ENCODE results near the gene PUM1. TPM values are rescaled to one million over a fixed set of nuclear protein-coding genes. Genes with fewer than 3 reads are reported as not detected.
A peak's percentile ranks its signal among the peaks of the same experiment; 100 is the strongest.

Gene PUM1
- total RNA-seq (ENCODE audit: unreplicated experiment) = 188 TPM
- long read RNA-seq, full-length matches to known transcripts = 5 of 22 reads
- long read RNA-seq, partial matches to known transcripts = 4 of 22 reads
- long read RNA-seq, other reads (novel, unspliced or antisense) = 13 of 22 reads

- no peak for TF ChIP-seq CTCF (IDR thresholded peaks at IDR 0.05; ENCODE audit: partially characterized antibody, unreplicated experiment)
- Mint-ChIP-seq H3K27ac (ENCODE audit: unreplicated experiment) (peak within 1 kb of the TSS; percentile 100), H3K4me1 (ENCODE audit: low read depth, unreplicated experiment) (peaks cover 4% of the 10 kb centered on the region), H3K27me3 (ENCODE audit: unreplicated experiment) (peaks cover 4% of the 10 kb centered on the region), H3K9me3 (ENCODE audit: unreplicated experiment) (peaks cover 7% of the 10 kb centered on the region), H3K36me3 (ENCODE audit: unreplicated experiment) (no peaks in the 10 kb centered on the region), H3K4me3 (ENCODE audit: unreplicated experiment) (peak within 1 kb of the TSS; percentile 99)
- peak; percentile 100 for DNase-seq
Observed at GRCh38 chr1:31065310-31066217, at the start of gene PUM1. Gene PUM1, minus strand, starts transcription at chr1:31065717. Its CDS starts 6,151 bp downstream, at chr1:31059566.

GRCh38 chr1:31112266-31112935, 46.9 kb upstream of the PUM1 start:
- no peaks in the 10 kb centered on the region for H3K9me3 Mint-ChIP-seq (ENCODE audit: unreplicated experiment)
- peaks cover 1% of the 10 kb centered on the region for H3K4me1 Mint-ChIP-seq (ENCODE audit: low read depth, unreplicated experiment)
- no peak for DNase-seq
- H3K27me3 Mint-ChIP-seq (ENCODE audit: unreplicated experiment) = no peaks in the 10 kb centered on the region
- H3K36me3 Mint-ChIP-seq (ENCODE audit: unreplicated experiment) = no peaks in the 10 kb centered on the region
- TF ChIP-seq CTCF (IDR thresholded peaks at IDR 0.05; ENCODE audit: partially characterized antibody, unreplicated experiment) = no peak
- H3K27ac Mint-ChIP-seq (ENCODE audit: unreplicated experiment) = no peak overlapping the region
- no peak overlapping the region for H3K4me3 Mint-ChIP-seq (ENCODE audit: unreplicated experiment)

- no peak for DNase-seq
- Mint-ChIP-seq H3K4me1 (ENCODE audit: low read depth, unreplicated experiment) (peaks cover 1% of the 10 kb centered on the region), H3K36me3 (ENCODE audit: unreplicated experiment) (no peaks in the 10 kb centered on the region), H3K4me3 (ENCODE audit: unreplicated experiment) (no peak overlapping the region), H3K27me3 (ENCODE audit: unreplicated experiment) (no peaks in the 10 kb centered on the region), H3K9me3 (ENCODE audit: unreplicated experiment) (no peaks in the 10 kb centered on the region), H3K27ac (ENCODE audit: unreplicated experiment) (no peak overlapping the region)
- no peak for TF ChIP-seq CTCF (IDR thresholded peaks at IDR 0.05; ENCODE audit: partially characterized antibody, unreplicated experiment)
Observed at GRCh38 chr1:31111290-31111951, 45.9 kb upstream of the PUM1 start.

- Mint-ChIP-seq H3K27me3 (ENCODE audit: unreplicated experiment) (no peaks in the 10 kb centered on the region), H3K4me1 (ENCODE audit: low read depth, unreplicated experiment) (peaks cover 1% of the 10 kb centered on the region), H3K4me3 (ENCODE audit: unreplicated experiment) (no peak overlapping the region), H3K9me3 (ENCODE audit: unreplicated experiment) (no peaks in the 10 kb centered on the region), H3K36me3 (ENCODE audit: unreplicated experiment) (no peaks in the 10 kb centered on the region), H3K27ac (ENCODE audit: unreplicated experiment) (no peak overlapping the region)
- TF ChIP-seq CTCF (IDR thresholded peaks at IDR 0.05; ENCODE audit: partially characterized antibody, unreplicated experiment) = no peak
- no peak for DNase-seq
Observed at GRCh38 chr1:31110846-31111245, 45.3 kb upstream of the PUM1 start.
